GM12864 (cell line): Measurements from ENCODE around the gene MS4A6E.

ENCODE experiments used
- DNase-seq: peaks from one replicate; pipeline ENCODE4 v3.0.0-alpha.2; 2011; ENCODE audit warnings: low read depth
- H3K4me3 ChIP-seq: 2 replicates; pipeline ENCODE4 v1.5.1; 2011; ENCODE audit warnings: mild to moderate bottlenecking, low read depth, low read length, control low read depth
- CTCF ChIP-seq: IDR thresholded peaks from 2 replicates; pipeline ENCODE4 v1.5.1; 2011; ENCODE audit warnings: low read depth, mild to moderate bottlenecking, moderate library complexity, low read length, control low read depth, inconsistent platforms; ENCODE audit errors: missing control alignments

MS4A6E gene

DNA sequence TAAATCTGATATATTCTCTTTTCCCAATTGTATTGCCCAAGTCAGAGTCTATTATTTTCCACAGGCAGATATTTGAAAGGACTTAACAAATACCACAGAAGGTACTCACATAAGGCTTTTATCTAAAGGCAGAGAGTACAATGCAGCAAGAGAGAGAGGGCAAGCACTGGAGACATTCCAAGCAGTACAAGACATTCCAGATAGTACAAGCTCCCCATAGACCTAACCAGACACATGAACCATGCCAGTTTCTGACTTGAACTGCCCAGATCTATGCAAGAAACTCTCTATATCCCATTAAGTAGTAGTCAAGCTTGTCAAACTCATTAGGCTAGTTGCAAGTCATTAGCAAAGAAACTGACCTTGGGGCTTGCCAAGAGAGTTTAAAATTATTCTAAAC, 11.2 kb upstream of the MS4A6E start:
- H3K4me3 ChIP-seq, result no peak overlapping the region
- no peak for DNase-seq
- TF ChIP-seq CTCF, result no peak

DNA sequence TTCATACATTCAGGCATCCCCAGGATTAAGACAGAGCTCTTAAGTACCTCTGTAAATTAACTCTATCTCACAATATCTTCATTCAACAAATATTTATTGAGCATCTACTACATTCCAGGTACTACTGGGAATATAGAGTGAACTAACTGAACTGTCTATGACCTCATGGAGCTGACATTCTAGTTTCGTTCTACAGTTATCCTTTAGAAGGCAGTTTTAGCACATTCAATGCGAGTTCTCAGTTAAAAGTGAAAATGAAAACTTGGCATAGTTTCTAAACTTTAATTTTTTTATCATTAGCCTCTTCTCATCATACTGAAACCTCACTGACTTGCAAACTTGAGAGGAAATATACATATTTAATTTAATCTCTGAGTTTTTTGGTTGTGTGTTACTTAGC, 10.7 kb upstream of the MS4A6E start:
- no peak for TF ChIP-seq CTCF
- no peak overlapping the region for H3K4me3 ChIP-seq
- no peak for DNase-seq

- H3K4me3 ChIP-seq, result no peak overlapping the region
- DNase-seq, result no peak
- TF ChIP-seq CTCF, result peak; percentile 15
Measured at GRCh38 chr11:60318726-60319125, 8.3 kb upstream of the MS4A6E start.

- no peak overlapping the region for H3K4me3 ChIP-seq
- no peak for DNase-seq
- no peak for TF ChIP-seq CTCF
Measured at GRCh38 chr11:60321051-60321450, 6.0 kb upstream of the MS4A6E start.

DNA sequence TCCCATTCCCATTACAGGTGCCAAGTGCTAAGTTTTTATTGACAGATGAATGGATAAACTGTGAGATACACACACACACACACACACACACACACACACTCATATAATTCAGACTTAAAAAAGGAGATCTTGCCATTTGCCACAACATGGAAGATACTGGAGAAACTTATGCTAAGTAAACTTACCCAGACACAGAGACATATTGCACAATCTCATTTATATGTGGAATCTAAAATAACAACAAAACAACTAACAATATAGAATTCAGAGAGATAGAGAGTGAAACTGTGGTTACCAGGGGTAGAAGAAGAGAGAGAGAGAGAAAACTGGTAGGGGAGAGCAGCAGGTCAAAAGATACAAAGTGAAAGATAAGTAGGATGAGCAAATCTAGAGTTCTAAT, 1.4 kb downstream of the MS4A6E start:
- DNase-seq, result no peak
- no peak for TF ChIP-seq CTCF
- H3K4me3 ChIP-seq, result no peak overlapping the region

DNA sequence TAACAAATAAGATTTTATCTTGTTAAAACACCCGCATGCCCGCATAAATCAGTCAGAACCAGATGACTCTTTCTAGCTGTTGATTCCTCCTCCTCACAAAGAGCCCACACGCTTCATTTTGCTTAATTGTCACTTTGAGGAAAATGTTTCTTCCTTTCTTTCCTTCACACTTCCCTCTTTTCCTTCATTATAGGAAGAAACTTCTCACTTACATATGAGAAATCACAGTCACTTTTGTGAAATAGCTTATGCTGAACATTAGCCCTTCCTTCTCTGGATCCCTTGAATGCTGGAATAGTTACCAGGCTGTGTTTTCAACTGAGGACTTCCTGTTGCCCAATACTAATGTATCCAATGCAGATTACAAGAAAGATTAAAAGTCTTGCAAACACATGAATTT, 5.8 kb downstream of the MS4A6E start:
- DNase-seq, result no peak
- no peak overlapping the region for H3K4me3 ChIP-seq
- TF ChIP-seq CTCF, result no peak

DNA sequence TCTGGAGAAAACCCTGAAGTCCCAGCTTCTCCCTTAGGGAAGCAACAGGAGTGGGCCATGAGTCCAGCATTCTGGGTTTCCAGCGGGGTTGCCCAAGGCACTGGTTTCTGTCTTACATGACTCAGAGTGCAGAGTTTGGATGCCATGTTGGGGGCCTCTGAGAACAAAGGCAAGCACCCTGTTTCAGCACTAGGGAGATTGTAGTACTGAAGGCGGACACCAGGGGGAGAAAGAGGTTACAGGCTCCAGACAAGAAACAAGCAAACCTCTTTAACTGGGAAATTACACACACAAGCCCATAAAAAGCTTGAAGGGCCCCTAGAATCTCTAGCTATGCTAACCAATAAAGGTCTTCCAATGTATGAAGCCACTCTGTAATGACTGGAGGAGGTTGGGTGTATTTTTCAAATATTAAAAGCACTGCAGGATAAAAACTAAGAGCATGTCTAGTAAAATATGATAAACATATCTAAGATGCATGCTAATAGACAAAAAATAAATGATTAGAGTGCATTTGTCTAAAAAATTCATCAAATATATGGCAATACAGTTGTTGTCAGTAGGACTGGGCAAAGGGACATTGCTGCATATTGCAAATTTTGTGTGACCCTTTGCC, 7.1 kb downstream of the MS4A6E start:
- peak; percentile 93 for TF ChIP-seq CTCF
- no peak for DNase-seq
- H3K4me3 ChIP-seq, result no peak overlapping the region
